AG09319 (cell line): ENCODE data around the gene AGAP1.

ENCODE experiments used
- DNase-seq: peaks from one replicate; pipeline ENCODE4 v3.0.0-alpha.2; 2010; ENCODE audit warnings: low read depth; ENCODE audit errors: extremely low read depth
- TF ChIP-seq, protein P1 (sequence below): IDR thresholded peaks from 2 replicates; pipeline ENCODE4 v1.5.1; 2011; ENCODE audit warnings: low read depth, mild to moderate bottlenecking, inconsistent platforms, low read length, moderate library complexity

The AGAP1 gene

GRCh38 chr2:235592430-235592829, 98.6 kb downstream of the AGAP1 start:
- TF ChIP-seq, protein P1, sequence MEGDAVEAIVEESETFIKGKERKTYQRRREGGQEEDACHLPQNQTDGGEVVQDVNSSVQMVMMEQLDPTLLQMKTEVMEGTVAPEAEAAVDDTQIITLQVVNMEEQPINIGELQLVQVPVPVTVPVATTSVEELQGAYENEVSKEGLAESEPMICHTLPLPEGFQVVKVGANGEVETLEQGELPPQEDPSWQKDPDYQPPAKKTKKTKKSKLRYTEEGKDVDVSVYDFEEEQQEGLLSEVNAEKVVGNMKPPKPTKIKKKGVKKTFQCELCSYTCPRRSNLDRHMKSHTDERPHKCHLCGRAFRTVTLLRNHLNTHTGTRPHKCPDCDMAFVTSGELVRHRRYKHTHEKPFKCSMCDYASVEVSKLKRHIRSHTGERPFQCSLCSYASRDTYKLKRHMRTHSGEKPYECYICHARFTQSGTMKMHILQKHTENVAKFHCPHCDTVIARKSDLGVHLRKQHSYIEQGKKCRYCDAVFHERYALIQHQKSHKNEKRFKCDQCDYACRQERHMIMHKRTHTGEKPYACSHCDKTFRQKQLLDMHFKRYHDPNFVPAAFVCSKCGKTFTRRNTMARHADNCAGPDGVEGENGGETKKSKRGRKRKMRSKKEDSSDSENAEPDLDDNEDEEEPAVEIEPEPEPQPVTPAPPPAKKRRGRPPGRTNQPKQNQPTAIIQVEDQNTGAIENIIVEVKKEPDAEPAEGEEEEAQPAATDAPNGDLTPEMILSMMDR, result no peak
- no peak for DNase-seq

GRCh38 chr2:235592836-235593235, 99.0 kb downstream of the AGAP1 start:
- no peak for DNase-seq
- TF ChIP-seq, protein P1, result no peak

DNA sequence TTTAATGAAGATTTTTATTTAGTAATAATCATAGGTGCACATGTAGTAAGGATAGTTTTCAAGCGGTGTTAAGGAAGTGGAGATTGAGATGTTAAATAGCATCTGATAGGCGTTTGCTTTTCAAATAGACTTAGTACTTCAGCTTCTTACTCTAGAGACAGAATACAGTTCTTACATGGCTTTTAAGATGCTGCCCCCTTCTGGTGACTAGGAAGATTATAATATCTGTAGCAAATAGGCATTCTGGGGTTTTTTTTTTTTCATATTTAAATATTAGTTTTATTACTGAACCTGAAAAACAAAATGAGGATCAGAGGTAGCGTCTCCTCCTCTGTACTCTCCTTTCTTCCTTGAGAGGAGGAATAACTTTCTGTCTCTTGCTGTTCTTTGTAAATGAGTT, 100.2 kb downstream of the AGAP1 start:
- TF ChIP-seq, protein P1, result peak; percentile 51
- DNase-seq, result peak; percentile 75

- TF ChIP-seq, protein P1, result no peak
- DNase-seq, result no peak
Measured at GRCh38 chr2:235594964-235595363, 101.1 kb downstream of the AGAP1 start.

DNA sequence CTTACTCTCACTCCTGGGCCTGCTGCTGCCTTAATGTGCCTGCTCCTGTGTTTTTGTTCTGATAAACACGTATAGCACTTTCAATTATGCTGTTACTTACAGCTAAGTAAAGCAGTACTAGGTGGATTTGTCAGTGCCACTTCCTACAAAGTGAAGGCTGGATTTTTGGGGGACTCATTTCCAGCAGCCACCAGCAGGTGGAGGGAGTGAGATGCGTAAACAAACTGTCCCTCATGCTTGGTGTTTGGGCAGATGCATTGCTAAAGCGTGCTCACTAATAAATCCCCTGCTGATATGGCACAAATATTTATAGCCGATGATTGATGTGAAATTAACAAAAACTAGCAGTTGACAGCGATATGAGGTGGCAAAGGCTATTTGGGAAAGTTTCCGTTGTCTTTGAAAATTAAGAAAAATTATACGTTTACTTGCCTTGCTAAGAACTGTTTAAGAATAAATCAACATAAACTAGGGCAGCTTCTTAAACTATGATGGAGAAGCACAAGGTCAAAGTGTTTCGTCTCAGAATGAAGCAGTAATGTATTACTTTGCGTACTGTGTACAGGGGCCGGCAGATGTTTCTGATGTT, 101.7 kb downstream of the AGAP1 start:
- TF ChIP-seq, protein P1, result peak; percentile 94
- DNase-seq, result peak; percentile 50

- TF ChIP-seq, protein P1, result no peak
- DNase-seq, result no peak
Measured at GRCh38 chr2:235596272-235596671, 102.4 kb downstream of the AGAP1 start.

DNA sequence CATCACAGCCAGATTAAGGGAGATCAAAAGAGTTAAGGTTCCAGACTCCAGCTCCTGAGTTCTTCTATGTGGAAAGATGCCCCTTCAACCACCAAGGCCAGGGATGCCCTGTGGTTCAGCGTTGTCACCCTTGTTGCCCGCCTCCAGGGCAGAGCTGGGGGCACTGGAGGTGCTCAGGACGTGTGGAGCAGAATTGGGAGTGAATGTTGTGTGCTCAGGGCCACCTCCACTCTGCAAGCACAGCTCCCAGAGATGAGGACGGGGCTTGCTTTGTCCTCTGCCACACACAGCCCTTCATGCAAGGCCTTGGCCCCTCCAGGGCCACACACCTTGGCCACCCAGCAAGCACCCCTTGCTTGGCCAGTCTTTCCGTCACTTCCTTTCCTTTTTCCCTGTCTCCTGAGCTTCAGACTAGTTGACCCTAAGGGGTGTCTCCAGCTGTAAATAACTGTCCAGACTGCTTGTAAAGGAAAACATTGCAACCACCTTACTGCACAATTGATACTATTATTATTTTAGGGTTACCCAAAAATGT, 103.3 kb downstream of the AGAP1 start:
- TF ChIP-seq, protein P1, result no peak
- no peak for DNase-seq
